ENCODE data around the gene OR2T1.
"Not testable (repeated sequence)": the region's sequence is repeated elsewhere in the genome, so short reads cannot be mapped to it uniquely, and the experiment has no call there.

DNA sequence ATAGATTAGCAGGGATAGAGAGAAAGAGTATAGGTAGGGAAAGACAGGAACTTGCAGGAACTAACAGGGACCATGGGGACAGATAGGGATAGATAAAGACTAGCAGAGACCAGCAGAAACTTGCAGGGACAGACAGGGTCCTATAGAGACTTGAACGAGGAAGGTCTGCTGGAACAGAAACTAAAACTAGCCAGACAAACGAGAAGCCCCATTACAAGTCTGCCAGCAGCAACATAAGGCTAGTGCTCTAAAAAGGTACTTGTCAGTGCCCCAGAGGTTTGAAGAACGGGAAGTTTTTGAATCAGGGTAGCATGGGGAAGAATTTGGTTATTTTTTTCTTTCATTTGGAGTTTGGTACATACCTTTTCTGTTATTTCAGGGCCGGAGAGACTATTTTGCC lies 29.4 kb downstream of the OR2T1 start:
- TF ChIP-seq, protein P1, sequence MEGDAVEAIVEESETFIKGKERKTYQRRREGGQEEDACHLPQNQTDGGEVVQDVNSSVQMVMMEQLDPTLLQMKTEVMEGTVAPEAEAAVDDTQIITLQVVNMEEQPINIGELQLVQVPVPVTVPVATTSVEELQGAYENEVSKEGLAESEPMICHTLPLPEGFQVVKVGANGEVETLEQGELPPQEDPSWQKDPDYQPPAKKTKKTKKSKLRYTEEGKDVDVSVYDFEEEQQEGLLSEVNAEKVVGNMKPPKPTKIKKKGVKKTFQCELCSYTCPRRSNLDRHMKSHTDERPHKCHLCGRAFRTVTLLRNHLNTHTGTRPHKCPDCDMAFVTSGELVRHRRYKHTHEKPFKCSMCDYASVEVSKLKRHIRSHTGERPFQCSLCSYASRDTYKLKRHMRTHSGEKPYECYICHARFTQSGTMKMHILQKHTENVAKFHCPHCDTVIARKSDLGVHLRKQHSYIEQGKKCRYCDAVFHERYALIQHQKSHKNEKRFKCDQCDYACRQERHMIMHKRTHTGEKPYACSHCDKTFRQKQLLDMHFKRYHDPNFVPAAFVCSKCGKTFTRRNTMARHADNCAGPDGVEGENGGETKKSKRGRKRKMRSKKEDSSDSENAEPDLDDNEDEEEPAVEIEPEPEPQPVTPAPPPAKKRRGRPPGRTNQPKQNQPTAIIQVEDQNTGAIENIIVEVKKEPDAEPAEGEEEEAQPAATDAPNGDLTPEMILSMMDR (IDR thresholded peaks at IDR 0.05): not testable (repeated sequence)
- TF ChIP-seq POLR2A (IDR thresholded peaks at IDR 0.05): not testable (repeated sequence)

Measured in adrenal gland (tissue), 5 donors.